BLaER1 (cell line): ENCODE results near the gene FTO.

Experiments
- H3K27ac ChIP-seq: shearing (Covaris generic); formaldehyde crosslinking; 2 replicates; pipeline ENCODE4 v1.8.1; 2022
- H3K27me3 ChIP-seq: shearing (Covaris generic); formaldehyde crosslinking; 2 replicates; pipeline ENCODE4 v1.8.1; 2022
- H3K36me3 ChIP-seq: shearing (Covaris generic); formaldehyde crosslinking; 2 replicates; pipeline ENCODE4 v1.8.1; 2022
- H3K4me1 ChIP-seq: shearing (Covaris generic); formaldehyde crosslinking; 2 replicates; pipeline ENCODE4 v1.8.1; 2022
- H3K4me2 ChIP-seq: shearing (Covaris generic); formaldehyde crosslinking; 2 replicates; pipeline ENCODE4 v1.8.1; 2022
- H3K4me3 ChIP-seq: shearing (Covaris generic); formaldehyde crosslinking; 2 replicates; pipeline ENCODE4 v1.8.1; 2022
- H3K9ac ChIP-seq: shearing (Covaris generic); formaldehyde crosslinking; 2 replicates; pipeline ENCODE4 v1.8.1; 2022
- H3K9me3 ChIP-seq: shearing (Covaris generic); formaldehyde crosslinking; 2 replicates; pipeline ENCODE4 v1.8.1; 2022
- H4K20me1 ChIP-seq: shearing (Covaris generic); formaldehyde crosslinking; 2 replicates; pipeline ENCODE4 v1.8.1; 2022
- Cebpa-rat ChIP-seq: shearing (Covaris generic); IDR thresholded peaks from 2 replicates; pipeline ENCODE4 v1.8.1; 2022

FTO gene

GRCh38 chr16:53955221-53955875 lies 251.4 kb downstream of the FTO start:
- Histone ChIP-seq H3K4me2 (no peak overlapping the region), H3K9ac (no peak overlapping the region), H3K27me3 (no peaks in the 10 kb centered on the region), H3K36me3 (peaks cover 5% of the 10 kb centered on the region), H3K4me1 (peaks cover 13% of the 10 kb centered on the region), H3K27ac (no peak overlapping the region), H3K9me3 (no peaks in the 10 kb centered on the region), H4K20me1 (no peaks in the 10 kb centered on the region), H3K4me3 (no peak overlapping the region)
- TF ChIP-seq Cebpa-rat = no peak

- no peak for TF ChIP-seq Cebpa-rat
- no peaks in the 10 kb centered on the region for H3K9me3 ChIP-seq
- no peaks in the 10 kb centered on the region for H4K20me1 ChIP-seq
- H3K27ac ChIP-seq = no peak overlapping the region
- no peak overlapping the region for H3K4me3 ChIP-seq
- no peaks in the 10 kb centered on the region for H3K4me1 ChIP-seq
- H3K27me3 ChIP-seq = no peaks in the 10 kb centered on the region
- H3K4me2 ChIP-seq = no peak overlapping the region
- no peak overlapping the region for H3K9ac ChIP-seq
- peaks cover 5% of the 10 kb centered on the region for H3K36me3 ChIP-seq
These were observed 254.5 kb downstream of the FTO start for GRCh38 chr16:53958341-53958880.

GRCh38 chr16:53960050-53960812 lies 256.3 kb downstream of the FTO start:
- H3K36me3 ChIP-seq = peaks cover 5% of the 10 kb centered on the region
- no peaks in the 10 kb centered on the region for H3K9me3 ChIP-seq
- H3K27me3 ChIP-seq = no peaks in the 10 kb centered on the region
- no peaks in the 10 kb centered on the region for H3K4me1 ChIP-seq
- no peak for TF ChIP-seq Cebpa-rat
- H3K4me2 ChIP-seq = no peak overlapping the region
- no peak overlapping the region for H3K4me3 ChIP-seq
- H3K27ac ChIP-seq = no peak overlapping the region
- H3K9ac ChIP-seq = no peak overlapping the region
- H4K20me1 ChIP-seq = no peaks in the 10 kb centered on the region

GRCh38 chr16:53960954-53961616 lies 257.1 kb downstream of the FTO start:
- Histone ChIP-seq H3K27me3 (no peaks in the 10 kb centered on the region), H3K4me2 (no peak overlapping the region), H3K36me3 (peaks cover 5% of the 10 kb centered on the region), H3K4me3 (no peak overlapping the region), H3K4me1 (no peaks in the 10 kb centered on the region), H4K20me1 (no peaks in the 10 kb centered on the region), H3K27ac (no peak overlapping the region), H3K9me3 (no peaks in the 10 kb centered on the region), H3K9ac (no peak overlapping the region)
- no peak for TF ChIP-seq Cebpa-rat

GRCh38 chr16:53962041-53962440 lies 258.1 kb downstream of the FTO start:
- Histone ChIP-seq H3K36me3 (no peaks in the 10 kb centered on the region; the same call in 1 of the 2 replicates), H3K4me1 (no peaks in the 10 kb centered on the region), H3K4me3 (no peak overlapping the region), H3K27me3 (no peaks in the 10 kb centered on the region), H3K27ac (no peak overlapping the region), H4K20me1 (no peaks in the 10 kb centered on the region), H3K9me3 (no peaks in the 10 kb centered on the region), H3K4me2 (no peak overlapping the region), H3K9ac (no peak overlapping the region)
- TF ChIP-seq Cebpa-rat = no peak

GRCh38 chr16:53964145-53964790 lies 260.3 kb downstream of the FTO start:
- no peak overlapping the region for H3K4me2 ChIP-seq

GRCh38 chr16:53966821-53967571 lies 263.0 kb downstream of the FTO start:
- Histone ChIP-seq H3K4me1 (peaks cover 14% of the 10 kb centered on the region), H3K27me3 (no peaks in the 10 kb centered on the region), H3K9ac (no peak overlapping the region), H3K9me3 (no peaks in the 10 kb centered on the region), H3K4me3 (no peak overlapping the region), H3K27ac (no peak overlapping the region), H4K20me1 (no peaks in the 10 kb centered on the region), H3K4me2 (no peak overlapping the region), H3K36me3 (no peaks in the 10 kb centered on the region)
- no peak for TF ChIP-seq Cebpa-rat

More at GRCh38 chr16:53964145-53964790, 260.3 kb downstream of the FTO start:
- Histone ChIP-seq H3K27ac (no peak overlapping the region), H3K9me3 (no peaks in the 10 kb centered on the region), H3K4me1 (peaks cover 11% of the 10 kb centered on the region), H3K4me3 (no peak overlapping the region), H3K27me3 (no peaks in the 10 kb centered on the region), H4K20me1 (no peaks in the 10 kb centered on the region), H3K36me3 (no peaks in the 10 kb centered on the region; the same call in 1 of the 2 replicates), H3K9ac (no peak overlapping the region)
- TF ChIP-seq Cebpa-rat = no peak

GRCh38 chr16:53967572-53967971 lies 263.6 kb downstream of the FTO start:
- H3K27me3 ChIP-seq = no peaks in the 10 kb centered on the region

GRCh38 chr16:53968454-53968853 lies 264.5 kb downstream of the FTO start:
- Histone ChIP-seq H3K4me1 (peaks cover 14% of the 10 kb centered on the region), H4K20me1 (no peaks in the 10 kb centered on the region), H3K36me3 (no peaks in the 10 kb centered on the region), H3K4me3 (no peak overlapping the region), H3K9me3 (no peaks in the 10 kb centered on the region), H3K27ac (no peak overlapping the region), H3K27me3 (no peaks in the 10 kb centered on the region), H3K9ac (no peak overlapping the region), H3K4me2 (no peak overlapping the region)
- no peak for TF ChIP-seq Cebpa-rat

More at GRCh38 chr16:53967572-53967971, 263.6 kb downstream of the FTO start:
- Histone ChIP-seq H3K9ac (no peak overlapping the region), H3K27ac (no peak overlapping the region), H3K4me3 (no peak overlapping the region), H4K20me1 (no peaks in the 10 kb centered on the region), H3K4me2 (no peak overlapping the region), H3K9me3 (no peaks in the 10 kb centered on the region), H3K4me1 (peaks cover 14% of the 10 kb centered on the region), H3K36me3 (no peaks in the 10 kb centered on the region)
- TF ChIP-seq Cebpa-rat = no peak
